BE2C (cell line): ENCODE results near the gene TEPSIN.

Experiments
- DNase-seq: peaks from one replicate; pipeline ENCODE4 v3.0.0-alpha.2; 2020
- H3K27me3 ChIP-seq: fragments of 250-450 bp; sonication (Bioruptor Pico); 2 replicates; pipeline ENCODE4 v1.5.1; 2020; ENCODE audit warnings: mild to moderate bottlenecking
- H3K36me3 ChIP-seq: fragments of 250-450 bp; sonication (Bioruptor Pico); 2 replicates; pipeline ENCODE4 v1.5.1; 2020; ENCODE audit warnings: mild to moderate bottlenecking
- H3K4me1 ChIP-seq: fragments of 250-450 bp; sonication (Bioruptor Pico); 2 replicates; pipeline ENCODE4 v1.5.1; 2020
- H3K4me3 ChIP-seq: 2 replicates; pipeline ENCODE4 v1.5.1; 2011; ENCODE audit warnings: low read depth, low read length
- H3K9me3 ChIP-seq: fragments of 250-450 bp; sonication (Bioruptor Pico); 2 replicates; pipeline ENCODE4 v1.5.1; 2020
- TF ChIP-seq, protein P1 (sequence below): IDR thresholded peaks from 2 replicates; pipeline ENCODE4 v1.5.1; 2012; ENCODE audit warnings: mild to moderate bottlenecking, low read depth, low read length

TEPSIN gene

DNA sequence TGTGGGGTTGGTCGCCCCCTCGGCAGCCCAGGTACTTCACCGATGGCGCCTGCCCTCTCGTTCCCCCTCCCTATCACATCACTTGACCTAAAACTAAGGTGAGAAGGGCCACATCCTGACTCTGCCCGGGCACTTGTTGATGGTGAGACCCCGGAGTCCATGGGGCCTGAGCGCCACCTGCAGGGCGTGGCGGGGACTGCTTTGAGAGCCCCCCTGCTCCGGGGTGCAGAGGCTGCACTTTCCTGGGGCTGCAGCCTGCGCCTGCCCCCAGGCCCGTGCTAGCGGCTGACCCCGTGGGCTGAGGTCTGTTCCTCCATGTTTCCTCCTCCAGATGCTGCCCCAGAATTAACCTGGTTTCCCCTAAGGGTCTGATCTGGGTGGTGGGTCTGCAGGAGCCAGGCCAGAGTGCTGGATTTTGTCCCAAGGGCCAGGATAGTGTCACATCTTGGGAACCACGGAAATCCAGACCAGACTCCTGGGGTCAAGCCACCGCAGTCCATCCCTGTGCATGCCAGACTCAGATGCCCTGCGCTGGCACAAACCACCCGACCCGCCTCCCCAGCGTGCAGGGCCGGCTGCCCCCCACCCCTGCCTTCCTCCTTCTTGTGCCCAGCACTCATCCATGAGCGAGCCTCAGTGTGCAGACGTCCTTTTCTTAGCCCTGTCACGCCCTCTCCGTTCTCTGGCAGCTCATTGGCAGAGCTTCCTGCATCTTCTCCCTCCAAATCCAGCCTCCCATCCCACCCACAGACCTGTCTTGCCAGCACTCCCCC, 3.0 kb upstream of the TEPSIN start:
- H3K36me3 ChIP-seq: peaks cover 13% of the 10 kb centered on the region
- DNase-seq: peak; percentile 81
- TF ChIP-seq, protein P1, sequence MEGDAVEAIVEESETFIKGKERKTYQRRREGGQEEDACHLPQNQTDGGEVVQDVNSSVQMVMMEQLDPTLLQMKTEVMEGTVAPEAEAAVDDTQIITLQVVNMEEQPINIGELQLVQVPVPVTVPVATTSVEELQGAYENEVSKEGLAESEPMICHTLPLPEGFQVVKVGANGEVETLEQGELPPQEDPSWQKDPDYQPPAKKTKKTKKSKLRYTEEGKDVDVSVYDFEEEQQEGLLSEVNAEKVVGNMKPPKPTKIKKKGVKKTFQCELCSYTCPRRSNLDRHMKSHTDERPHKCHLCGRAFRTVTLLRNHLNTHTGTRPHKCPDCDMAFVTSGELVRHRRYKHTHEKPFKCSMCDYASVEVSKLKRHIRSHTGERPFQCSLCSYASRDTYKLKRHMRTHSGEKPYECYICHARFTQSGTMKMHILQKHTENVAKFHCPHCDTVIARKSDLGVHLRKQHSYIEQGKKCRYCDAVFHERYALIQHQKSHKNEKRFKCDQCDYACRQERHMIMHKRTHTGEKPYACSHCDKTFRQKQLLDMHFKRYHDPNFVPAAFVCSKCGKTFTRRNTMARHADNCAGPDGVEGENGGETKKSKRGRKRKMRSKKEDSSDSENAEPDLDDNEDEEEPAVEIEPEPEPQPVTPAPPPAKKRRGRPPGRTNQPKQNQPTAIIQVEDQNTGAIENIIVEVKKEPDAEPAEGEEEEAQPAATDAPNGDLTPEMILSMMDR: peak; percentile 83
- no peak overlapping the region for H3K4me3 ChIP-seq
- peaks cover 20% of the 10 kb centered on the region for H3K4me1 ChIP-seq
- H3K27me3 ChIP-seq: no peaks in the 10 kb centered on the region
- no peaks in the 10 kb centered on the region for H3K9me3 ChIP-seq

DNA sequence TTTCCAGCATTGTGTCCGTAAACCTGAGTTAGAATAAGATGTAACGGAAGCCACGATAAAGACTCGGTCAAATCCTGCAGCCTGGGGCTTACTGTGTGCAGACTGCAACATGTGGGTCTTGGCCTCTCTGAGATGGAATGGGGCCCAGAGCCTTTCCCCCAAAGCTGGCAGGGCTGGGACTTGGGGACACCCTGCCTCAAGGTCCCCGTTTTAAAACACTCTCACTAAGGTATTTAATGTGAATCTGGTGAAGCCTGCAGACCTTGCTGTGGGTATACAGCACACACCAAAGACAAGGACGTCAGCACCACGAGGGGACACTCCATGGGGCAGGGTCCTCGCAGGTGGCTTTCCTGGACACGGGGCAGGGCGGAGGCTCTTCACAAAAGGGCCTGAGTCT, 2.3 kb upstream of the TEPSIN start:
- TF ChIP-seq, protein P1: no peak
- H3K4me3 ChIP-seq: no peak overlapping the region
- DNase-seq: no peak
- H3K9me3 ChIP-seq: no peaks in the 10 kb centered on the region
- H3K4me1 ChIP-seq: peaks cover 20% of the 10 kb centered on the region
- H3K36me3 ChIP-seq: peaks cover 13% of the 10 kb centered on the region
- H3K27me3 ChIP-seq: no peaks in the 10 kb centered on the region

DNA sequence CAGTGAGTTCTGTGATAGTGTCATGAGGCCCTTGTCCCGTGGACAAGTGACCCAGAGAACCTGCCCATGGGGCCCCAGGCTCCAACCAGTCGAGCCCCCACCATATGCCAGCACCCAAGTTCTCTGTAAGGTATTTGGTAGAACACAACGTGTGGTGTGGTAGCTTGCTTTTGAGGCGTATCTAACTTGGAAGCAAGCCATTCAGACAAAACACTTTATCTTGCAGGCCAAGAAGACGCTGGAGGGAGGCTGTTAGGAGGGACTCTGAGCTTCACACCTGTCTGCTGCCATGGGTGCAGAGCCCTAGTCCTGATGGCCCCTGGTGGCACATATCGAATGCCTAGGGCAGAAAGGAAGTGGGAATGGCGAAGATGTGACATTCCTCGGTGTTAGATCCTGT, 1.9 kb upstream of the TEPSIN start:
- TF ChIP-seq, protein P1: no peak
- Histone ChIP-seq H3K27me3 (no peaks in the 10 kb centered on the region), H3K4me3 (peak overlapping the region; percentile 95; the same call in 1 of the 2 replicates), H3K4me1 (peaks cover 18% of the 10 kb centered on the region), H3K36me3 (peaks cover 13% of the 10 kb centered on the region), H3K9me3 (no peaks in the 10 kb centered on the region)
- no peak for DNase-seq

DNA sequence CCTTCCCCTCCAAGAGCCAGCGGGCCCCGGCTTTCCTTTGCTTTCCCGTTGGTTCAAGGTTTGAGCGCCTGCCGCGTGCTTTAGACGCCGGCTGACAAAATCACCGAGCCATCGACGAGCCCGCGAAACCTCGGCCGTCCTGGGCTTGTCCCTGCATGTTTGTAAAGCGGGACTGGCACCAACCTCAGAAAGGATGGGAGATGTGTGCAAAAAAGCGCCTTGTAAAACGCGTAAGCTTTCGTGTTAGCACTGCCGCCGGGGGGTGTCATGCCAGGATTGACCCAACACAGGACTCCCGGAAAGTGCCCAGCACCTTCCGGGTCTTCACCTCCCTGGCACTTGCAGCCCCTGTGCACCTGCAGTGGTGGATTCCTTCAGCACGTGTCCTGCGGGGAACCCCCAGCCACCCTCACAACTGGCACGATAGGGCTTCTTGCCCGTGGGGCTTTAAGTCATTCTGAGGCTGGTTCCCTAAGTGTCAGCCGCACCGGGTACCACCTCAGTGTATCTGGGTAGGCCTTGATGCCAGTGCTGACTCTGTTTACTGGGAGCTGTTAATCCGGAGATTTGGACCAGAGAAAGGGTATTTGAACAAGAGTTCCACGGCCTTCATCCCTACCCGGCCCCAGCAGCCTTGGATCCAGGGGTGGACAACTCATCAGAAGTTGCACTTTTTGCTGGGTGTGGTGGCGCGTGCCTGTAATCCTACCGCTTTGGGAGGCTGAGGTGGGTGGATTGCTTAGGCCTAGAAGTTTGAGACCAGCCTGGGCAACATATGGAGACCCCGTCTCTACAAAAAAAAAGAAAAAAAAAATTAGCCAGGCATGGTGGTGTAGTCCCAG, 1.1 kb upstream of the TEPSIN start:
- TF ChIP-seq, protein P1: no peak
- Histone ChIP-seq H3K9me3 (no peaks in the 10 kb centered on the region), H3K36me3 (peaks cover 13% of the 10 kb centered on the region), H3K4me3 (peak overlapping the region; percentile 95), H3K27me3 (no peaks in the 10 kb centered on the region), H3K4me1 (peaks cover 10% of the 10 kb centered on the region)
- no peak for DNase-seq

DNA sequence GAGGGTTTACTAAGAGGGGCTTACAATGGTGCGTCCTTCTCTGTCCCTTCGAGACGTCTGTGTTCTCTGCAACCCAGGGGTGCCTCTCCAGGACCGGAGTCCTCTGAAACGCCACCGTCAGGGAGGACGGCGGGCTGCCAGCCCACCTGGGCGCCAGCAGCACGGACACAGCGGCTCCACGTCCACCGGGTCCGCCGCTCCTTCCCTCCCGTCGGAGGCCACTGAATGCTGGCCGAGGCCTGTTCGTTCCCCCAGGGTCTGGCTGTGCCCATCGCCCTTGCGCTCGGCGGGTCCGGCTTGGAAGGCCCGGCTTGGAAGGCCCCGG, 403 bp downstream of the TEPSIN start:
- Histone ChIP-seq H3K4me3 (peak overlapping the region; percentile 86), H3K27me3 (no peaks in the 10 kb centered on the region), H3K36me3 (peaks cover 13% of the 10 kb centered on the region), H3K4me1 (peaks cover 2% of the 10 kb centered on the region; the same call in 1 of the 2 replicates), H3K9me3 (no peaks in the 10 kb centered on the region)
- TF ChIP-seq, protein P1: no peak
- no peak for DNase-seq
